NB4 (cell line): ENCODE data around the gene ELAVL3.

Experiments used
- CTCF ChIP-seq: IDR thresholded peaks from one replicate; pipeline ENCODE4 v1.5.1; 2012; ENCODE audit warnings: low read depth, low read length
- POLR2A ChIP-seq: IDR thresholded peaks from 2 replicates; pipeline ENCODE4 v1.6.1; 2011; ENCODE audit warnings: mild to moderate bottlenecking; ENCODE audit not compliant: insufficient read length; ENCODE audit errors: extremely low read depth

DNA sequence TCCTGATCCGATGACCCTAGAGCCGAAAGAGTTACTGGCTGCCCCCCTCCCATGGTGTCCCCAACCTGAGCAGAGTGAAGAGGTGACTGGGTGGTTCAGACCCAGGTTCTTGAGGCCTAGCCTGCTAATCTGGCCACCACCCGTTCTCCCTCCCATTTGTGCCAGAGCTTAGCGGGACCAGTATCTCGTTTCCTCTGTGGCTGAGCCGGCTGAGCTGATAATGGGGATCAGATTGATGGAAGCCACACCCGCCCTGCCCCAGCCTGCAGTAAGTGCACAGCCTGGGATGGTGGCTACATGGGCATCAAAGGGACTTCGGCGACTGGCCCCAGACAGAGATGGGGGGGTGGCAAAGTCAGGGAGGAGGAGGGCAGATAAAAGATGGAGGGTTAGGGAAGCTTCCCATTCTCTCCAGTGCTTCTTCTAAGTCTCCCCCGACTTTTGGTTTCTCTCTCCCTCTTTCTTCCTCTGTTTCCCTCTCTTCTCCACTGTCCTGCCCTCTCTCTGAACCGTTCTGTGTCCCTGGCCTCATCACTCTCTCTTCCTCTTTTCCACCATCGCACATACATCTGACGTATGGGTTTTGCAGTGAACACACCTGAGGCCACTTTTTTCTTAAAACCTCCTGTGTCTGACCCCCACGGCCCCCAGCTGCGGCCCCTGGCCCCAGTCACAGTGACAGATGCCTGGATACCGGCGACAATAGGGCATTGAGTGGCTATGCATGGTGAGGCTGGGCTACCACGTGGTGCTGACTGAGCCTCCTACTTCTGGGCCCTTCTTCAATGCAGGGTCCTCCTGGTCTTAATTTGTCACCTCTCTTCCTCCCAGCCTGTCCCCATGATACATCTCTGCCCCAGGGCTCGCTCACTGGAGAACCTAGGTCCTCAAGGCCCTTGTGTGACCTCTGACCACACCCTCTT lies 2.4 kb downstream of the ELAVL3 start:
- TF ChIP-seq CTCF (no peak), POLR2A (no peak)
